ENCODE measurements around the gene USPL1. TPM values are rescaled to one million over a fixed set of nuclear protein-coding genes. Genes with fewer than 3 reads are reported as not detected.

The USPL1 gene
- total and polyA plus RNA-seq, 4 donors, result 8.5 to 31.9 (median 11.5) TPM

DNA sequence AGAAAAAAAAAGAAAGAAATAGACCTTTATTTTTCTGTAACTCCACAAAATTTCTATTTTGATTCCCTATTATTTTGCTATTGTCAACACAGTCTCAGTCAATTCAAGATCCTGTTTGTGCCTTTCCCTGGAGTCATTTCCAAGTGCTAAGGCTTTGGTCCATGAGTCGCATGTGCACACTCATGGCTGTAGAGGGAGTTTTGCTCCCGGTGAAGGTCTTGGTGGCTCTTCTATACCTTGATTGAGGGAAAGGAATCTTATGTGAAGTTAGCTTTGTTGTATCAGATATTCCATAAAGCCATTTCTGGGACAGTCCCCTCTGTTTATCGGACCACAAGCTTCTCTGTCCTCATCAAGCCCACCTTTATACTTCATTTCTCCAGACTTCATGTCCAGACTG, 59.0 kb downstream of the USPL1 start:
- H3K27me3 ChIP-seq (ENCODE audit: control insufficient read depth in 3 of 3, insufficient read depth in 3 of 3, low read length in 2 of 3), result no peaks in the 10 kb centered on the region
- H3K36me3 ChIP-seq (ENCODE audit: control insufficient read depth in 4 of 4, insufficient read depth in 4 of 4, low read length in 4 of 4), result no peaks in the 10 kb centered on the region
- H3K27ac ChIP-seq (ENCODE audit: low read depth in 1 of 2, low read length in 1 of 2), result no peak overlapping the region
- no peak for TF ChIP-seq CTCF (IDR thresholded peaks at IDR 0.05; ENCODE audit: control extremely low read depth, extremely low read depth)
- DNase-seq, result peak in 1 of 3 donors; percentile 16
- H3K9me3 ChIP-seq (ENCODE audit: control insufficient read depth in 4 of 4, insufficient read depth in 3 of 4, low read length in 3 of 4), result no peaks in the 10 kb centered on the region
- H3K9ac ChIP-seq (ENCODE audit: insufficient read depth in 1 of 2, low read length in 2 of 2), result no peak overlapping the region
- 79 to 80% methylated on average over 3 of the region's 3 CpGs for WGBS, 2 donors
- ATAC-seq (ENCODE audit: insufficient read depth, low FRiP score), result no peak
- H3K4me1 ChIP-seq (ENCODE audit: control insufficient read depth in 5 of 5, insufficient read depth in 5 of 5, low read length in 5 of 5), result peaks cover 0 to 12% (median 3%) of the 10 kb centered on the region in 5 donors
- no peak overlapping the region for H3K4me3 ChIP-seq

DNA sequence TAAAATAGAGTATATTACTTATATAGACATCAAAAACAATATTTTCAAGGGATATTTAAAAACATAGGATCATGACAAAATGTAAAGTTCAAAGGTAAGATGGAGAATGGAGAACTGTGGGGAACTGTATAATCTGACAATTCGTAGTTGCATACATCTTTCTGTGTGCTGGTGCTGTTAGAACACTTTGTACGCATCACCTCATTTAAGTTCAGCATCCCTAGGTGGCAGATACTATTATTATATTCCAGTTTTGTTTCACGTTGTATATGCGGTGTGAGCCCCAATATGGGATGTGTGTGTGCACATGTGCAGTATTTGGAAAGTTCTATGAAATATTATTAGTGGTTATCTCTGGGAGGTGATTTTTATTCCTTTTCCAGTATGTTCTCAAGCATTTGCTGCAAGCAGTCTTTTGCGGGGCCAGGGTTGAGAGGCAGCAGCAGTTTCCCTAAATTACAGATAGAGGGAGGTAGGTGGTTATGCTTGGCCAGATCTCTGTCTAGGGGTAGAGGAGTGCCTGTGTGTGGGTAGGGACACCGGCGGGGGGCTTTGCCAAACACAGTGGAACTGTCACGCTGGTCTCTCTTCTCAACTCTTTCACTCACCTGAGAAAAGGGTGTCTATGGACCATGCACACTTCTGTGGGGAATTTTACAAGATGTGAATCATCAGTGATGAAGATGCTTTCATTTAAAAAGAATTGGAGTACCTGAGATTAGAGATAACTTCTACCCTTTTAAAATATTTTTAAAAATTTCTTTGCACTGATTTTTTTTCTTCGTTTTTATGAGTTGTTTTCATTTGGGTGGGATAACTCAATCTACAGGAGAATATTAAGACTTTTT, 62.0 kb downstream of the USPL1 start:
- peak; percentile 29 for TF ChIP-seq CTCF (IDR thresholded peaks at IDR 0.05; ENCODE audit: control extremely low read depth, extremely low read depth)
- Histone ChIP-seq H3K27ac (ENCODE audit: low read depth in 1 of 2, low read length in 1 of 2) (no peak overlapping the region), H3K4me1 (ENCODE audit: control insufficient read depth in 5 of 5, insufficient read depth in 5 of 5, low read length in 5 of 5) (peaks cover 0 to 14% (median 0%) of the 10 kb centered on the region in 5 donors), H3K27me3 (ENCODE audit: control insufficient read depth in 3 of 3, insufficient read depth in 3 of 3, low read length in 2 of 3) (no peaks in the 10 kb centered on the region), H3K4me3 (no peak overlapping the region), H3K9ac (ENCODE audit: insufficient read depth in 1 of 2, low read length in 2 of 2) (no peak overlapping the region), H3K9me3 (ENCODE audit: control insufficient read depth in 4 of 4, insufficient read depth in 3 of 4, low read length in 3 of 4) (no peaks in the 10 kb centered on the region), H3K36me3 (ENCODE audit: control insufficient read depth in 4 of 4, insufficient read depth in 4 of 4, low read length in 4 of 4) (no peaks in the 10 kb centered on the region)
- DNase-seq, result peak; percentile 42 to 58 (median 58)
- 41 to 48% methylated on average over 9 of the region's 9 CpGs for WGBS, 2 donors
- ATAC-seq (ENCODE audit: insufficient read depth, low FRiP score), result no peak

GRCh38 chr13:30681843-30682242, 64.1 kb downstream of the USPL1 start:
- no peak overlapping the region for H3K4me3 ChIP-seq
- no peaks in the 10 kb centered on the region for H3K36me3 ChIP-seq (ENCODE audit: control insufficient read depth in 4 of 4, insufficient read depth in 4 of 4, low read length in 4 of 4)
- H3K27ac ChIP-seq (ENCODE audit: low read depth in 1 of 2, low read length in 1 of 2), result no peak overlapping the region
- no peak overlapping the region for H3K9ac ChIP-seq (ENCODE audit: insufficient read depth in 1 of 2, low read length in 2 of 2)
- peak; percentile 54 to 94 (median 85) for DNase-seq
- H3K27me3 ChIP-seq (ENCODE audit: control insufficient read depth in 3 of 3, insufficient read depth in 3 of 3, low read length in 2 of 3), result no peaks in the 10 kb centered on the region
- 15 to 38% methylated on average over 2 of the region's 2 CpGs for WGBS, 2 donors
- TF ChIP-seq CTCF (IDR thresholded peaks at IDR 0.05; ENCODE audit: control extremely low read depth, extremely low read depth), result no peak
- ATAC-seq (ENCODE audit: insufficient read depth, low FRiP score), result peak; percentile 57
- no peaks in the 10 kb centered on the region for H3K9me3 ChIP-seq (ENCODE audit: control insufficient read depth in 4 of 4, insufficient read depth in 3 of 4, low read length in 3 of 4)
- H3K4me1 ChIP-seq (ENCODE audit: control insufficient read depth in 5 of 5, insufficient read depth in 5 of 5, low read length in 5 of 5), result peaks cover 0 to 14% (median 0%) of the 10 kb centered on the region in 5 donors

Measured in lung (tissue), 12 donors.